ENCODE data around the gene EMC9. TPM values are rescaled to one million over a fixed set of nuclear protein-coding genes. Genes with fewer than 3 reads are reported as not detected.

Gene EMC9
- polyA plus RNA-seq, 3 donors, result 6.4 to 9.4 (median 8.5) TPM

DNA sequence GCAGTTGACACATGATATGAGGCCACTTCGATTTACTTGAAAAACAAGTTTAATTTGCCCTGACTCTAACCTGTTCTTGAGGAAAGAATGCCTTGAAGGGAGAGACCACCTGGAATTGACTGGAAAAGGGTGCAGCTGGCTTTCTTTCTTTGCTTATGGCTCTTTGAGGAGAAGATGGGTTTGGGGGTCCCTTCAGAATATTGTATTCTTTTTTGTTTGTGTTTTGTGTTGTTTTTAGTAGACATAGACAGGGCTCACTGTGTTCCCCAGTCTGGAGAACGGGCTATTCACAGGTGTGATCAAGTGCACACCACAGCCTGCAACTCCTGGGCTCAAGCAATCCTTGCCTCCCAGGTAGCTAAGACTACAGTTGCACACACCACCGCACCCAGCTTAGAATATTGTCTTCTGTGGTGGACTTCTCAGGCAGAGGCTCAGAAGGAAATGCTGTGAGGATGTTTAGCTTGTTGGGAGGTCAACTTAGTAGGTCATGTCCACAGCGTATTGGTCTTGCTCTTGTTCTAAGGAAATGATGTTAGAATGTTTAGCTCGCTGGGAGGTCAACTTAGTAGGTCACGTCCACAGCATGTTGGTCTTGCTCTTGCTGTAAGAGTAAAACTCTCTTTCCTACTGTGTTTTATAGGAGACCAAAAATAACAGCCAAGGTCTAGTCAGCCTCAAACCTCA lies 25.1 kb downstream of the EMC9 start:
- H3K9me3 Mint-ChIP-seq, result peaks cover 0 to 2% (median 0%) of the 10 kb centered on the region in 7 donors
- TF ChIP-seq, protein P1, sequence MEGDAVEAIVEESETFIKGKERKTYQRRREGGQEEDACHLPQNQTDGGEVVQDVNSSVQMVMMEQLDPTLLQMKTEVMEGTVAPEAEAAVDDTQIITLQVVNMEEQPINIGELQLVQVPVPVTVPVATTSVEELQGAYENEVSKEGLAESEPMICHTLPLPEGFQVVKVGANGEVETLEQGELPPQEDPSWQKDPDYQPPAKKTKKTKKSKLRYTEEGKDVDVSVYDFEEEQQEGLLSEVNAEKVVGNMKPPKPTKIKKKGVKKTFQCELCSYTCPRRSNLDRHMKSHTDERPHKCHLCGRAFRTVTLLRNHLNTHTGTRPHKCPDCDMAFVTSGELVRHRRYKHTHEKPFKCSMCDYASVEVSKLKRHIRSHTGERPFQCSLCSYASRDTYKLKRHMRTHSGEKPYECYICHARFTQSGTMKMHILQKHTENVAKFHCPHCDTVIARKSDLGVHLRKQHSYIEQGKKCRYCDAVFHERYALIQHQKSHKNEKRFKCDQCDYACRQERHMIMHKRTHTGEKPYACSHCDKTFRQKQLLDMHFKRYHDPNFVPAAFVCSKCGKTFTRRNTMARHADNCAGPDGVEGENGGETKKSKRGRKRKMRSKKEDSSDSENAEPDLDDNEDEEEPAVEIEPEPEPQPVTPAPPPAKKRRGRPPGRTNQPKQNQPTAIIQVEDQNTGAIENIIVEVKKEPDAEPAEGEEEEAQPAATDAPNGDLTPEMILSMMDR (IDR thresholded peaks at IDR 0.05), result no peak
- peaks cover 41 to 54% of the 10 kb centered on the region in 2 donors for H3K36me3 Mint-ChIP-seq
- no peaks in the 10 kb centered on the region for H3K9me3 ChIP-seq (replicated peaks in 1 of 2; ENCODE audit: control insufficient read depth in 1 of 2, insufficient read depth in 1 of 2, low read length in 2 of 2)
- intact Hi-C loops (cut with micrococcal nuclease), result loop anchor here in 1 of 2 donors (10.0 kb wide), 2 partner anchors 179 to 1191 kb away; partner anchors contain the start of genes DHRS1, NOP9 and PRMT5
- peaks cover 0 to 6% (median 2%) of the 10 kb centered on the region in 3 donors for H3K27me3 Mint-ChIP-seq (ENCODE audit: low read depth in 3 of 3)
- H3K4me3 ChIP-seq (replicated peaks in 1 of 3; ENCODE audit: low read depth in 2 of 3, low read length in 3 of 3), result peak overlapping the region in 1 of 3 experiments; percentile 87
- peaks cover 19 to 27% of the 10 kb centered on the region in 2 donors for H3K4me1 ChIP-seq (ENCODE audit: control insufficient read depth in 1 of 2, insufficient read depth in 2 of 2, low read length in 2 of 2)
- H3K27me3 ChIP-seq (ENCODE audit: control insufficient read depth in 2 of 2, insufficient read depth in 2 of 2, low read length in 2 of 2), result no peaks in the 10 kb centered on the region
- H2AFZ ChIP-seq (ENCODE audit: insufficient read depth, low read depth, low read length, poor library complexity, severe bottlenecking), result no peak overlapping the region
- H3K4me1 Mint-ChIP-seq, result peaks cover 18% of the 10 kb centered on the region
- no CpG with 5 or more reads among the region's 6 CpGs for WGBS (ENCODE audit: insufficient coverage)
- peak overlapping the region in 5 of 7 donors; percentile 77 to 99 (median 99) for H3K27ac Mint-ChIP-seq
- peak overlapping the region in 1 of 2 donors; percentile 99 for H3K27ac ChIP-seq (ENCODE audit: low read depth in 1 of 2, low read length in 2 of 2)
- DNase-seq, result no peak
- no peaks in the 10 kb centered on the region for H4K20me1 ChIP-seq (ENCODE audit: insufficient read depth, low read length)
- H3K9ac ChIP-seq (ENCODE audit: insufficient read depth, low read length, poor library complexity, severe bottlenecking), result no peak overlapping the region
- H3K36me3 ChIP-seq (replicated peaks in 1 of 2; ENCODE audit: control insufficient read depth in 1 of 2, insufficient read depth in 2 of 2, low read length in 2 of 2), result peaks cover 43 to 51% of the 10 kb centered on the region in 2 donors
- peak overlapping the region; percentile 89 to 94 for H3K4me3 Mint-ChIP-seq
- peaks cover 24% of the 10 kb centered on the region for H3K79me2 ChIP-seq (ENCODE audit: insufficient read depth, low read length)
- H3K4me2 ChIP-seq (replicated peaks; ENCODE audit: extremely low read depth, low read length, poor library complexity, severe bottlenecking), result peak overlapping the region; percentile 94

- DNase-seq, result no peak
- Histone ChIP-seq H3K4me2 (replicated peaks; ENCODE audit: extremely low read depth, low read length, poor library complexity, severe bottlenecking) (peak overlapping the region; percentile 94), H4K20me1 (ENCODE audit: insufficient read depth, low read length) (no peaks in the 10 kb centered on the region), H3K4me3 (replicated peaks in 1 of 3; ENCODE audit: low read depth in 2 of 3, low read length in 3 of 3) (peak overlapping the region; percentile 87 to 90 (median 89)), H3K36me3 (replicated peaks in 1 of 2; ENCODE audit: control insufficient read depth in 1 of 2, insufficient read depth in 2 of 2, low read length in 2 of 2) (peaks cover 36 to 44% of the 10 kb centered on the region in 2 donors), H3K9me3 (replicated peaks in 1 of 2; ENCODE audit: control insufficient read depth in 1 of 2, insufficient read depth in 1 of 2, low read length in 2 of 2) (no peaks in the 10 kb centered on the region), H3K79me2 (ENCODE audit: insufficient read depth, low read length) (peaks cover 24% of the 10 kb centered on the region), H3K27me3 (ENCODE audit: control insufficient read depth in 2 of 2, insufficient read depth in 2 of 2, low read length in 2 of 2) (no peaks in the 10 kb centered on the region), H2AFZ (ENCODE audit: insufficient read depth, low read depth, low read length, poor library complexity, severe bottlenecking) (peak overlapping the region; percentile 86), H3K4me1 (ENCODE audit: control insufficient read depth in 1 of 2, insufficient read depth in 2 of 2, low read length in 2 of 2) (peaks cover 19 to 27% of the 10 kb centered on the region in 2 donors), H3K27ac (ENCODE audit: low read depth in 1 of 2, low read length in 2 of 2) (peak overlapping the region; percentile 99 to 100), H3K9ac (ENCODE audit: insufficient read depth, low read length, poor library complexity, severe bottlenecking) (peak overlapping the region; percentile 93)
- peaks cover 0 to 2% (median 0%) of the 10 kb centered on the region in 7 donors for H3K9me3 Mint-ChIP-seq
- H3K27ac Mint-ChIP-seq, result peak overlapping the region; percentile 98 to 99 (median 99)
- peaks cover 35 to 47% of the 10 kb centered on the region in 2 donors for H3K36me3 Mint-ChIP-seq
- H3K4me1 Mint-ChIP-seq, result peaks cover 18% of the 10 kb centered on the region
- H3K4me3 Mint-ChIP-seq, result peak overlapping the region; percentile 89 to 94
- TF ChIP-seq, protein P1 (IDR thresholded peaks at IDR 0.05), result no peak
- H3K27me3 Mint-ChIP-seq (ENCODE audit: low read depth in 3 of 3), result peaks cover 0 to 6% (median 2%) of the 10 kb centered on the region in 3 donors
- 3% methylated on average over 4 of the region's 14 CpGs for WGBS (ENCODE audit: insufficient coverage)
- intact Hi-C loops (cut with micrococcal nuclease), result loop anchor here in 1 of 2 donors (10.0 kb wide), 2 partner anchors 179 to 1191 kb away; partner anchors contain the start of genes DHRS1, NOP9 and PRMT5
These were observed 25.8 kb downstream of the EMC9 start for GRCh38 chr14:24115422-24116127.

Data from CD14-positive monocyte (primary cell).